ENCODE results near the gene DGCR2. TPM values are rescaled to one million over a fixed set of nuclear protein-coding genes. Genes with fewer than 3 reads are reported as not detected.

DGCR2 gene
- total and polyA plus RNA-seq, 2 of the 8 experiments (the other 6 are each of a cell fraction or from before 2014, with no cell fraction given), result 42.3 to 62.2 TPM

DNA sequence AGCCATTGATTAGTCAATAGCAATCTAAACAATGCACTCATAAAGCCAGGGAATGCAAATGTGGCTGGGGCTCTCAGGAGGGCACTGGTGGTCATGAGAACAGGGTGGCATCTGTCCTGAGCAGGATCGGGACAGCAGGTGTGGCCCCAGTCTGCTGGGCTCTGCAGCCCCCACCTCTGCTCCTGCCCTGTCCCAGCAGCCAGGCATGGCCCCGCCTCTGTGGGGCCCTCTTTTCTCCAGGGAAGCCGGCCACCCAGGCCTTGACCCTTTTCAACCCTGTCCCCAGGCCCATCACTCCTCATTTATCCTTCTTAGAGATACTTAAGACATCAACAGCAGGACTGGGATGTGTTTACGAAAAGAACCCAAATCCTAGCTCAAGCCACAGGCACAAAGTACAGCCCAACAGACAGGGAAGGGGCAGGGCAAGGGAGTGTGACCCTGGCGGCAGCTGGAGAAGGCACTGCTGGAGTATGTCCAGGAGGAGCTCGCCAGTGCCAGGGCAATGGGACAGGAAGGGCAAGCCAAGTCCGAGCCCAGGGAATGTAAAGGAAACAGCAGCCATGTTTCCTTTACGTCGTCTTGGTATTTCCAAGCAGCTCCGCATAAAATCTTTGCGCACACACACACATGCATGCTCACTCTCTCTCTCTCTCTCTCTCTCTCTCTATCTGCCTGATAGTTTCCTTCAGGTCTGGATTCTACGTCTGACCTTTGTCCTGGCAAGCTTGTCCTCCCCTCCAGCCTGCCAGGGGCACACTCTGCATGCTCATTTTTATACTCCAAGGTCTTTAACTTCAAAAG lies 59.9 kb downstream of the DGCR2 start:
- Histone ChIP-seq H3K27ac (ENCODE audit: low read depth, low read length) (no peak overlapping the region), H3K14ac (ENCODE audit: insufficient read length) (no peak overlapping the region), H2AK5ac (ENCODE audit: low read depth, low read length) (no peak overlapping the region), H3K27me3 (replicated peaks in 1 of 4; ENCODE audit: control insufficient read depth in 3 of 4, extremely low read depth in 1 of 4, insufficient read depth in 3 of 4, low read length in 3 of 4) (no peaks in the 10 kb centered on the region), H2BK15ac (ENCODE audit: low read length) (no peak overlapping the region), H3K18ac (ENCODE audit: extremely low read depth, low read length) (no peak overlapping the region), H2BK120ac (replicated peaks; ENCODE audit: low read depth, low read length) (no peak overlapping the region), H3K23ac (ENCODE audit: insufficient read length) (no peak overlapping the region), H4K91ac (replicated peaks; ENCODE audit: insufficient read length, low read length) (no peak overlapping the region), H3K23me2 (ENCODE audit: low read depth, low read length) (no peaks in the 10 kb centered on the region), H4K20me1 (replicated peaks in 1 of 2; ENCODE audit: control insufficient read depth in 1 of 2, insufficient read depth in 2 of 2, low read length in 2 of 2) (peaks cover 2 to 15% of the 10 kb centered on the region in 2 experiments), H2BK12ac (ENCODE audit: low read depth, low read length) (no peak overlapping the region), H3K79me2 (ENCODE audit: control insufficient read depth in 1 of 2, insufficient read depth in 2 of 2, low read length in 2 of 2) (no peaks in the 10 kb centered on the region), H2AFZ (ENCODE audit: low read length) (no peak overlapping the region), H3K79me1 (ENCODE audit: low read depth, low read length) (peaks cover 7% of the 10 kb centered on the region), H3K9me3 (ENCODE audit: insufficient read depth in 2 of 2, low read depth in 1 of 2, low read length in 1 of 2) (no peaks in the 10 kb centered on the region), H3K4me2 (ENCODE audit: insufficient read depth in 1 of 2, low read depth in 2 of 2, low read length in 2 of 2) (no peak overlapping the region), H3K9ac (replicated peaks in 1 of 4; ENCODE audit: extremely low read depth in 1 of 4, low read depth in 3 of 4, low read length in 3 of 4) (no peak overlapping the region), H4K5ac (ENCODE audit: insufficient read length, low read depth, low read length) (no peak overlapping the region), H3K4me3 (ENCODE audit: extremely low read depth in 1 of 4, insufficient read depth in 2 of 4, low read depth in 3 of 4, low read length in 4 of 4) (no peak overlapping the region), H2BK5ac (ENCODE audit: low read depth, low read length) (no peak overlapping the region), H2BK20ac (ENCODE audit: low read length) (no peak overlapping the region), H3K4ac (replicated peaks; ENCODE audit: insufficient read length, low read depth, low read length) (no peak overlapping the region), H3K56ac (replicated peaks; ENCODE audit: insufficient read length, low read depth, low read length) (no peak overlapping the region), H4K8ac (ENCODE audit: extremely low read depth, insufficient read depth, low read length) (no peak overlapping the region), H3K4me1 (replicated peaks in 1 of 4; ENCODE audit: control insufficient read depth in 3 of 4, insufficient read depth in 4 of 4, low read length in 3 of 4) (no peaks in the 10 kb centered on the region), H3K36me3 (ENCODE audit: control insufficient read depth in 2 of 4, insufficient read depth in 4 of 4, low read length in 3 of 4) (peaks cover 4 to 41% (median 24%) of the 10 kb centered on the region in 4 experiments; a peak in 7 of 8 replicates)
- no peak for TF ChIP-seq CHD1 (IDR thresholded peaks at IDR 0.05; ENCODE audit: low read depth, low read length)
- TF ChIP-seq BRCA1 (IDR thresholded peaks at IDR 0.05; ENCODE audit: low read depth, low read length), result no peak
- ChIA-PET POLR2A (ENCODE audit: partially characterized antibody) (interaction anchor here (1.0 kb wide), 1 partner anchor 71 kb away, joined by 3 read pairs; no protein-coding TSS in a partner anchor), CTCF (ENCODE audit: partially characterized antibody) (interaction anchor here (0.5 to 5.3 kb wide), 6 partner anchors 13 to 34 kb away, joined by 3 to 47 read pairs (median 4); no protein-coding TSS in a partner anchor)
- FAIRE-seq (no peak), DNase-seq (ENCODE audit: low read depth in 1 of 2, low spot score in 2 of 2) (no peak)
- 94% methylated on average over 12 of the region's 12 CpGs; no CpG with 5 or more reads in 1 of the 2 experiments for WGBS, 2 experiments (ENCODE audit: extremely low coverage in 1 of 2, insufficient coverage in 1 of 2, insufficient read length in 1 of 2, insufficient replicate concordance in 2 of 2, low coverage in 1 of 2, low lambda C conversion rate in 2 of 2, missing lambda C conversion rate in 1 of 2)

Data from H1 (cell line).